Lower leg skin (tissue), 4 donors: Measurements from ENCODE around the gene NLE1. TPM values are rescaled to one million over a fixed set of nuclear protein-coding genes. Genes with fewer than 3 reads are reported as not detected.
"Not testable (repeated sequence)": the region's sequence is repeated elsewhere in the genome, so short reads cannot be mapped to it uniquely, and the experiment has no call there.

ENCODE experiments used
- DNase-seq, 2 donors: peaks; one replicate each; pipeline ENCODE4 v3.0.0-alpha.2; 2019; ENCODE audit warnings: low spot score in 2 of 2
- H3K4me3 ChIP-seq: fragments of 200-600 bp; sonication (generic); 2 replicates; pipeline ENCODE4 v1.5.1; 2017; ENCODE audit warnings: mild to moderate bottlenecking, low read depth; ENCODE audit not compliant: poor library complexity, severe bottlenecking
- CTCF ChIP-seq, 3 donors: fragments of 450-650 bp; IDR thresholded peaks; one replicate each; pipeline ENCODE4 v1.5.1; 2016; ENCODE audit warnings: antibody characterized with exemption in 3 of 3, mild to moderate bottlenecking in 3 of 3, moderate library complexity in 2 of 3
- POLR2A ChIP-seq, 2 donors: fragments of 450-650 bp; IDR thresholded peaks; one replicate each; pipeline ENCODE4 v1.6.1; 2016 to 2017; ENCODE audit warnings: antibody characterized with exemption in 2 of 2, mild to moderate bottlenecking in 1 of 2, moderate library complexity in 1 of 2
- WGBS, 2 donors: methylation state at CpG; one replicate each; pipeline ENCODE4 v1.1.5; 2018; 5-methylcytosine and 5-hydroxymethylcytosine counted together
- intact Hi-C: fragments of 100-400 bp; cut with DNase I; formaldehyde crosslinking; loops from one replicate; pipeline ENCODE4 v1.15.0; 2023; ENCODE audit warnings: low total_unique reads
- total RNA-seq, 4 donors: library from RNA; depleted of rRNA; stranded (reverse); fragments of >200 nt; gene quantifications; one replicate each; pipeline ENCODE4 v1.1.0, GENCODE V29; 2016

Gene NLE1
- total RNA-seq, 4 donors from 2014 or later = 12.7 to 23.0 (median 13.2) TPM

- DNase-seq = no peak
- 91 to 96% methylated on average over 3 of the region's 3 CpGs for WGBS, 2 donors
- intact Hi-C loops = loop anchor here (10.0 kb wide), 1 partner anchor 105 kb away; no protein-coding TSS in a partner anchor
- no peak overlapping the region for H3K4me3 ChIP-seq
- TF ChIP-seq CTCF (IDR thresholded peaks at IDR 0.05) (no peak), POLR2A (IDR thresholded peaks at IDR 0.05) (no peak)
These were observed 42.2 kb downstream of the NLE1 start for GRCh38 chr17:35099908-35100307.

GRCh38 chr17:35097776-35098175, 44.3 kb downstream of the NLE1 start:
- intact Hi-C loops = loop anchor here (10.0 kb wide), 1 partner anchor 103 kb away; no protein-coding TSS in a partner anchor
- no peak overlapping the region for H3K4me3 ChIP-seq
- no peak for DNase-seq
- 89 to 91% methylated on average over 2 of the region's 2 CpGs for WGBS, 2 donors
- TF ChIP-seq CTCF (IDR thresholded peaks at IDR 0.05) (no peak), POLR2A (IDR thresholded peaks at IDR 0.05) (no peak)

- no peak overlapping the region for H3K4me3 ChIP-seq
- no peak for DNase-seq
- intact Hi-C loops = loop anchor here (10.0 kb wide), 1 partner anchor 101 kb away; no protein-coding TSS in a partner anchor
- 100% methylated on average over 1 of the region's 1 CpG for WGBS, 2 donors
- TF ChIP-seq POLR2A (IDR thresholded peaks at IDR 0.05) = no peak
- no peak for TF ChIP-seq CTCF (IDR thresholded peaks at IDR 0.05)
These were observed 46.4 kb downstream of the NLE1 start for GRCh38 chr17:35095741-35096140.

GRCh38 chr17:35094902-35095301, 47.2 kb downstream of the NLE1 start:
- intact Hi-C loops = loop anchor here (10.0 kb wide), 1 partner anchor 100 kb away; no protein-coding TSS in a partner anchor
- no peak for TF ChIP-seq CTCF (IDR thresholded peaks at IDR 0.05)
- TF ChIP-seq POLR2A (IDR thresholded peaks at IDR 0.05) = no peak
- 25 to 40% methylated on average over 2 of the region's 2 CpGs for WGBS, 2 donors

GRCh38 chr17:35090707-35091106, 51.4 kb downstream of the NLE1 start:
- H3K4me3 ChIP-seq, DNase-seq: not testable (repeated sequence)
- WGBS, 2 donors = 91 to 94% methylated on average over 11 of the region's 11 CpGs
- intact Hi-C loops = loop anchor here (10.0 kb wide), 1 partner anchor 96 kb away; no protein-coding TSS in a partner anchor

More at GRCh38 chr17:35094902-35095301, 47.2 kb downstream of the NLE1 start:
- H3K4me3 ChIP-seq = no peak overlapping the region
- no peak for DNase-seq

GRCh38 chr17:35089586-35090296, 52.4 kb downstream of the NLE1 start:
- DNase-seq = peak; percentile 26 to 88
- intact Hi-C loops = loop anchor here (10.0 kb wide), 1 partner anchor 95 kb away; no protein-coding TSS in a partner anchor
- no peak overlapping the region for H3K4me3 ChIP-seq
- TF ChIP-seq POLR2A (IDR thresholded peaks at IDR 0.05) (no peak), CTCF (IDR thresholded peaks at IDR 0.05) (no peak)
- WGBS, 2 donors = 37 to 42% methylated on average over 22 of the region's 22 CpGs
